CD14-positive monocyte (primary cell): ENCODE results near the gene CLIP4. TPM values are rescaled to one million over a fixed set of nuclear protein-coding genes. Genes with fewer than 3 reads are reported as not detected.

ENCODE experiments used
- DNase-seq, 3 donors: peaks; one replicate each; pipeline ENCODE4 v3.0.0-alpha.2; 2011 to 2022
- H2AFZ ChIP-seq: 2 replicates; pipeline ENCODE4 v1.6.0; 2012; ENCODE audit warnings: mild to moderate bottlenecking, low read depth, low read length, inconsistent platforms; ENCODE audit not compliant: insufficient read depth, poor library complexity, severe bottlenecking
- H3K27ac ChIP-seq, 2 donors: 1 replicate in 1 of 2; 2 replicates in 1 of 2; pipeline ENCODE4 v1.5.1; 2012 to 2013; ENCODE audit warnings: low read length in 2 of 2, control low read depth in 1 of 2, inconsistent platforms in 1 of 2, low read depth in 1 of 2, mild to moderate bottlenecking in 1 of 2
- H3K27me3 ChIP-seq, 2 donors: one replicate each; pipeline versions ENCODE4 v1.6.0 to v1.6.1; 2011 to 2013; ENCODE audit warnings: low read length in 2 of 2; ENCODE audit not compliant: control insufficient read depth in 2 of 2, insufficient read depth in 2 of 2
- H3K36me3 ChIP-seq, 2 donors: replicated peaks in 1 of 2; 1 replicate in 1 of 2; 2 replicates in 1 of 2; pipeline versions ENCODE4 v1.5.1 to v1.6.1; 2012 to 2013; ENCODE audit warnings: low read length in 2 of 2, control low read depth in 1 of 2, inconsistent platforms in 1 of 2, mild to moderate bottlenecking in 1 of 2; ENCODE audit not compliant: insufficient read depth in 2 of 2, control insufficient read depth in 1 of 2
- H3K4me1 ChIP-seq, 2 donors: 1 replicate in 1 of 2; 2 replicates in 1 of 2; pipeline versions ENCODE4 v1.5.1 to v1.6.1; 2012 to 2013; ENCODE audit warnings: low read length in 2 of 2, control low read depth in 1 of 2, inconsistent platforms in 1 of 2, mild to moderate bottlenecking in 1 of 2, moderate library complexity in 1 of 2; ENCODE audit not compliant: insufficient read depth in 2 of 2, control insufficient read depth in 1 of 2
- H3K4me2 ChIP-seq: replicated peaks from 2 replicates; pipeline ENCODE3; 2012; ENCODE audit warnings: low read length, moderate library complexity, mild to moderate bottlenecking; ENCODE audit not compliant: poor library complexity, severe bottlenecking; ENCODE audit errors: extremely low read depth
- H3K4me3 ChIP-seq, 3 experiments: fragments of 200-600 bp in 1 of 3; sonication (generic) in 1 of 3; replicated peaks in 1 of 3; 1 replicate in 2 of 3; 2 replicates in 1 of 3; pipeline ENCODE4 v1.5.1; 2011 to 2013; ENCODE audit warnings: low read length in 3 of 3, mild to moderate bottlenecking in 3 of 3, control low read depth in 2 of 3, low read depth in 2 of 3, inconsistent platforms in 1 of 3, moderate library complexity in 1 of 3
- H3K79me2 ChIP-seq: 2 replicates; pipeline ENCODE4 v1.6.0; 2012; ENCODE audit warnings: mild to moderate bottlenecking, control low read depth, inconsistent platforms, low read length, moderate library complexity; ENCODE audit not compliant: insufficient read depth
- H3K9ac ChIP-seq: 2 replicates; pipeline ENCODE4 v1.6.0; 2017; ENCODE audit warnings: low read length, mild to moderate bottlenecking; ENCODE audit not compliant: insufficient read depth, poor library complexity, severe bottlenecking
- H3K9me3 ChIP-seq, 2 donors: replicated peaks in 1 of 2; 1 replicate in 1 of 2; 2 replicates in 1 of 2; pipeline versions ENCODE4 v1.5.1 to v1.6.1; 2012 to 2013; ENCODE audit warnings: low read length in 2 of 2, control low read depth in 1 of 2; ENCODE audit not compliant: control insufficient read depth in 1 of 2, insufficient read depth in 1 of 2
- H4K20me1 ChIP-seq: 2 replicates; pipeline ENCODE4 v1.6.0; 2012; ENCODE audit warnings: mild to moderate bottlenecking, low read length, control low read depth, moderate library complexity; ENCODE audit not compliant: insufficient read depth
- H3K27ac Mint-ChIP-seq, 7 donors: one replicate each; pipeline ENCODE4 v1.8.0; 2020; ENCODE audit warnings: mild to moderate bottlenecking in 7 of 7, mixed read lengths in 7 of 7, moderate library complexity in 6 of 7, inconsistent platforms in 2 of 7
- H3K27me3 Mint-ChIP-seq, 3 donors: one replicate each; pipeline ENCODE4 v1.8.0; 2021 to 2022; ENCODE audit warnings: low read depth in 3 of 3, mild to moderate bottlenecking in 3 of 3, mixed read lengths in 3 of 3, moderate library complexity in 3 of 3, inconsistent platforms in 1 of 3
- H3K36me3 Mint-ChIP-seq, 2 donors: one replicate each; pipeline ENCODE4 v1.8.0; 2020; ENCODE audit warnings: mixed read lengths in 2 of 2, inconsistent platforms in 1 of 2, mild to moderate bottlenecking in 1 of 2
- H3K4me1 Mint-ChIP-seq: one replicate; pipeline ENCODE4 v1.8.0; 2020; ENCODE audit warnings: mild to moderate bottlenecking, mixed read lengths
- H3K4me3 Mint-ChIP-seq, 2 donors: one replicate each; pipeline ENCODE4 v1.8.0; 2020; ENCODE audit warnings: mild to moderate bottlenecking in 2 of 2, mixed read lengths in 2 of 2, moderate library complexity in 1 of 2
- H3K9me3 Mint-ChIP-seq, 7 donors: one replicate each; pipeline ENCODE4 v1.8.0; 2020 to 2022; ENCODE audit warnings: mixed read lengths in 7 of 7, mild to moderate bottlenecking in 6 of 7, moderate library complexity in 6 of 7, inconsistent platforms in 2 of 7
- WGBS: methylation state at CpG from one replicate; pipeline ENCODE4 v1.1.5; 2013; ENCODE audit warnings: missing lambda C conversion rate; ENCODE audit not compliant: insufficient coverage; 5-methylcytosine and 5-hydroxymethylcytosine counted together
- intact Hi-C, 2 donors: fragments of 100-400 bp; cut with micrococcal nuclease; formaldehyde crosslinking; loops; one replicate each; pipeline versions ENCODE4 v1.15.0 to v1.15.1; 2023
- polyA plus RNA-seq, 3 donors: library from polyadenylated mRNA; depleted of rRNA in 1 of 3; unstranded in 2 of 3; stranded (reverse) in 1 of 3; fragments of 300-500 nt in 2 of 3; fragments of >200 nt in 1 of 3; fragmentation: Illumina TruSeq in 2 of 3; gene quantifications; 1 replicate in 2 of 3; 2 replicates in 1 of 3; pipeline ENCODE4 v1.2.3, GENCODE V29; 2012 to 2021
- TF ChIP-seq, protein P1 (sequence below): fragments of 200-600 bp; IDR thresholded peaks from one replicate; pipeline ENCODE4 v1.8.0; 2022; ENCODE audit warnings: antibody characterized with exemption, mild to moderate bottlenecking

Gene CLIP4
- polyA plus RNA-seq, 3 donors: 19.6 to 29.8 (median 21.7) TPM

DNA sequence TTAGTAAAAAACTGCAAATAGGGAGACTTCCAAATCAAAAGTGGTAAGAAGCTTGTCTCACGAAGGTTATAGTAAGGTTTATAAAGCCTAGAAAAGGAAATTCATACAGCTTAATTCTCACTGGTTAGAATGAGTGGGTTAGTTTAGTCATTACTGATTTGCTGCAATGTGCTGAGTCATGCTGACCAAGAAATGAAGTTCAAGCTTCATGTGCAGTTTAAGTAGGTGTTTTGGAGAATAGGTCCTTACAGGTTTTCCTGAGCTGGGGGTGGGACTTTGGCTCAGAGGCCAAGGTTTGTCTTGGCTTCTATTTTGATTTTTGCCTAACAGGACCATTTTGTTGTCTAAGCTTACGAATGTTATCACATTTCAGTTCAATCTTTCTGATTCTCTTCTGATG is 15.1 kb downstream of the CLIP4 start:
- Histone ChIP-seq H2AFZ (no peak overlapping the region), H3K27me3 (no peaks in the 10 kb centered on the region), H3K4me1 (peaks cover 3 to 7% of the 10 kb centered on the region in 2 donors), H3K4me2 (no peak overlapping the region), H4K20me1 (peaks cover 43% of the 10 kb centered on the region), H3K79me2 (no peaks in the 10 kb centered on the region), H3K9me3 (no peaks in the 10 kb centered on the region), H3K4me3 (no peak overlapping the region), H3K27ac (no peak overlapping the region), H3K36me3 (peaks cover 21 to 42% of the 10 kb centered on the region in 2 donors), H3K9ac (no peak overlapping the region)
- Mint-ChIP-seq H3K27ac (no peak overlapping the region), H3K4me3 (no peak overlapping the region), H3K9me3 (peaks cover 0 to 5% (median 0%) of the 10 kb centered on the region in 7 donors), H3K36me3 (peaks cover 49 to 53% of the 10 kb centered on the region in 2 donors), H3K27me3 (no peaks in the 10 kb centered on the region), H3K4me1 (peaks cover 13% of the 10 kb centered on the region)
- peak in 2 of 3 donors; percentile 31 to 38 for DNase-seq
- TF ChIP-seq, protein P1, sequence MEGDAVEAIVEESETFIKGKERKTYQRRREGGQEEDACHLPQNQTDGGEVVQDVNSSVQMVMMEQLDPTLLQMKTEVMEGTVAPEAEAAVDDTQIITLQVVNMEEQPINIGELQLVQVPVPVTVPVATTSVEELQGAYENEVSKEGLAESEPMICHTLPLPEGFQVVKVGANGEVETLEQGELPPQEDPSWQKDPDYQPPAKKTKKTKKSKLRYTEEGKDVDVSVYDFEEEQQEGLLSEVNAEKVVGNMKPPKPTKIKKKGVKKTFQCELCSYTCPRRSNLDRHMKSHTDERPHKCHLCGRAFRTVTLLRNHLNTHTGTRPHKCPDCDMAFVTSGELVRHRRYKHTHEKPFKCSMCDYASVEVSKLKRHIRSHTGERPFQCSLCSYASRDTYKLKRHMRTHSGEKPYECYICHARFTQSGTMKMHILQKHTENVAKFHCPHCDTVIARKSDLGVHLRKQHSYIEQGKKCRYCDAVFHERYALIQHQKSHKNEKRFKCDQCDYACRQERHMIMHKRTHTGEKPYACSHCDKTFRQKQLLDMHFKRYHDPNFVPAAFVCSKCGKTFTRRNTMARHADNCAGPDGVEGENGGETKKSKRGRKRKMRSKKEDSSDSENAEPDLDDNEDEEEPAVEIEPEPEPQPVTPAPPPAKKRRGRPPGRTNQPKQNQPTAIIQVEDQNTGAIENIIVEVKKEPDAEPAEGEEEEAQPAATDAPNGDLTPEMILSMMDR: no peak
- WGBS: no CpG with 5 or more reads among the region's 2 CpGs
- intact Hi-C loops: no loop called here

DNA sequence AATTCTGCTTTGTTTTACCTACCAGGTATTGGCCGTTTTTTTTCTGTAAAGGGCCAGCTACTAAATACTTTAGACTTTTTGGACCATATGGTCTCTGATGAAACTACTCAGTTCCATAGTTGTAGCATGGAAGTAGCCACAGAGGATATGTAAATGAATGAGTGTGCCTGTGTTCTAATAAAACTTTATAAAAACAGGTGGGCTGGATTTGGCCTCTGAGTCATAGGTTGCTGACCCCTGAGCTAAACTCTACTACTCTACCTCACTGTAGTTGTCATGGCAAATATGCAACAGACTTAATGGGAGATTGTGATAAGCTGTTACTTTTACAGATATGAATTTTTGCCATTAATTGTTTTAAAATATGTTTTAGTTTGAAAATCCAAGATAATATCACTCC is 19.7 kb downstream of the CLIP4 start:
- no peak overlapping the region for H3K27ac Mint-ChIP-seq
- Histone ChIP-seq H3K27me3 (no peaks in the 10 kb centered on the region), H3K36me3 (peaks cover 21 to 38% of the 10 kb centered on the region in 2 donors), H3K4me1 (peaks cover 2 to 5% of the 10 kb centered on the region in 2 donors), H4K20me1 (peaks cover 23% of the 10 kb centered on the region), H2AFZ (no peak overlapping the region), H3K9ac (no peak overlapping the region), H3K79me2 (no peaks in the 10 kb centered on the region), H3K4me3 (no peak overlapping the region), H3K27ac (no peak overlapping the region), H3K9me3 (no peaks in the 10 kb centered on the region), H3K4me2 (no peak overlapping the region)
- H3K36me3 Mint-ChIP-seq: peaks cover 65 to 69% of the 10 kb centered on the region in 2 donors
- TF ChIP-seq, protein P1: no peak
- H3K4me1 Mint-ChIP-seq: peaks cover 7% of the 10 kb centered on the region
- intact Hi-C loops: no loop called here
- no CpG with 5 or more reads among the region's 1 CpG for WGBS
- H3K9me3 Mint-ChIP-seq: peaks cover 2 to 10% (median 4%) of the 10 kb centered on the region in 7 donors
- no peak for DNase-seq
- no peak overlapping the region for H3K4me3 Mint-ChIP-seq
- H3K27me3 Mint-ChIP-seq: no peaks in the 10 kb centered on the region
